ENCODE results near the gene GTPBP8. TPM values are rescaled to one million over a fixed set of nuclear protein-coding genes. Genes with fewer than 3 reads are reported as not detected.
A peak's percentile ranks its signal among the peaks of the same experiment; 100 is the strongest.

GTPBP8 gene
- total and polyA plus RNA-seq, 2 of the 8 experiments (the other 6 are each of a cell fraction or from before 2014, with no cell fraction given): 25.8 to 27.6 TPM

DNA sequence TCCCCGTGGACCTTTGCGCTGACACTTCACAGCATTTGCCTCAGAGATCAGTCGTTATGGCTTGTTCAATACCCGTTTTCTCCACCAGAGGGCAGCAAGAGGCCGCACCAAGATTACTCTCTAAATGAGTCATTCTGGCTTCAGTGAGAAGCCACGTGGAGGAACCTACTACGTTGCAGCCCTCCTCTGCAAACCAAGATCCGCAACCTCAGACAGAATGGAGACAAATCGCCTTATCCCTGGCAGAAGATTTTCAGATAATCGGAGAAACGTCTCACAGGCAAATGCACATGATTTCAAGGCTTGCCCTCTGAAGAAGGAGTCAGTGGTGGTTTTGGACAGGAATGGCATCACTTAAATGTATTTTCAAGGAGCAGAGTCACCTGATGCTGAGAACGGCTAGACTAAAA is 60.5 kb downstream of the GTPBP8 start:
- POLR2A ChIA-PET (ENCODE audit: partially characterized antibody): no interaction called here
- peak overlapping the region; percentile 93; the same call in 1 of the 2 replicates for H2AFZ ChIP-seq (ENCODE audit: low read length)
- TF ChIP-seq YY1 (IDR thresholded peaks at IDR 0.05; ENCODE audit: low read depth, low read length): no peak
- no peak for TF ChIP-seq RNF2 (IDR thresholded peaks at IDR 0.05; ENCODE audit: borderline replicate concordance, low read depth, low read length, missing control alignments, poor library complexity, severe bottlenecking)
- no peak for TF ChIP-seq KDM4A (IDR thresholded peaks at IDR 0.05; ENCODE audit: low read depth, low read length, severe bottlenecking)
- TF ChIP-seq, protein P1, sequence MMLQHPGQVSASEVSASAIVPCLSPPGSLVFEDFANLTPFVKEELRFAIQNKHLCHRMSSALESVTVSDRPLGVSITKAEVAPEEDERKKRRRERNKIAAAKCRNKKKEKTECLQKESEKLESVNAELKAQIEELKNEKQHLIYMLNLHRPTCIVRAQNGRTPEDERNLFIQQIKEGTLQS (IDR thresholded peaks at IDR 0.05; ENCODE audit: insufficient read depth, low read depth, low read length): peak; percentile 79
- no peak for TF ChIP-seq TBP (IDR thresholded peaks at IDR 0.05; ENCODE audit: low read depth, low read length)
- 0 out of 4 replicates have a peak, but pooled peaks of 1 of the 2 experiments have one; percentile 57 for TF ChIP-seq SIN3A (conservative IDR thresholded peaks at IDR 0.05 in 1 of 2, IDR thresholded peaks at IDR 0.05 in 1 of 2; ENCODE audit: low read depth in 1 of 2, low read length in 2 of 2)
- TF ChIP-seq FOSL1 (IDR thresholded peaks at IDR 0.05; ENCODE audit: insufficient read depth, low read depth, low read length): no peak
- TF ChIP-seq SIX5 (IDR thresholded peaks at IDR 0.05; ENCODE audit: low read depth, low read length): no peak
- no peak for TF ChIP-seq MAFK (IDR thresholded peaks at IDR 0.05; ENCODE audit: low read depth, low read length)
- no peak for TF ChIP-seq NANOG (IDR thresholded peaks at IDR 0.05; ENCODE audit: insufficient read depth, low read depth, low read length, poor library complexity, severe bottlenecking)
- no peak for TF ChIP-seq HDAC6 (IDR thresholded peaks at IDR 0.05; ENCODE audit: low read depth, low read length)
- TF ChIP-seq SIRT6 (IDR thresholded peaks at IDR 0.05; ENCODE audit: low read length): no peak

More for the DNA sequence above, 60.5 kb downstream of the GTPBP8 start:
- Histone ChIP-seq H2BK20ac (ENCODE audit: low read length) (no peak overlapping the region), H2BK120ac (replicated peaks; ENCODE audit: low read depth, low read length) (no peak overlapping the region), H4K5ac (ENCODE audit: insufficient read length, low read depth, low read length) (no peak overlapping the region), H3K23ac (ENCODE audit: insufficient read length) (no peak overlapping the region), H3K9ac (replicated peaks in 1 of 4; ENCODE audit: extremely low read depth in 1 of 4, low read depth in 3 of 4, low read length in 3 of 4) (no peak overlapping the region), H3K36me3 (ENCODE audit: control insufficient read depth in 2 of 4, insufficient read depth in 4 of 4, low read length in 3 of 4) (no peaks in the 10 kb centered on the region), H2BK5ac (ENCODE audit: low read depth, low read length) (no peak overlapping the region), H2AK5ac (ENCODE audit: low read depth, low read length) (no peak overlapping the region), H3K79me2 (ENCODE audit: control insufficient read depth in 1 of 2, insufficient read depth in 2 of 2, low read length in 2 of 2) (no peaks in the 10 kb centered on the region), H3K79me1 (ENCODE audit: low read depth, low read length) (no peaks in the 10 kb centered on the region), H3K18ac (ENCODE audit: extremely low read depth, low read length) (no peak overlapping the region), H3K4me3 (ENCODE audit: extremely low read depth in 1 of 4, insufficient read depth in 2 of 4, low read depth in 3 of 4, low read length in 4 of 4) (no peak overlapping the region), H4K8ac (ENCODE audit: extremely low read depth, insufficient read depth, low read length) (no peak overlapping the region), H3K4ac (replicated peaks; ENCODE audit: insufficient read length, low read depth, low read length) (no peak overlapping the region), H4K91ac (replicated peaks; ENCODE audit: insufficient read length, low read length) (no peak overlapping the region), H3K4me2 (ENCODE audit: insufficient read depth in 1 of 2, low read depth in 2 of 2, low read length in 2 of 2) (no peak overlapping the region; a peak in 1 of 4 replicates), H4K20me1 (replicated peaks in 1 of 2; ENCODE audit: control insufficient read depth in 1 of 2, insufficient read depth in 2 of 2, low read length in 2 of 2) (no peaks in the 10 kb centered on the region), H3K9me3 (ENCODE audit: insufficient read depth in 2 of 2, low read depth in 1 of 2, low read length in 1 of 2) (peaks cover 0 to 5% of the 10 kb centered on the region in 2 experiments; a peak in 1 of 4 replicates), H3K14ac (ENCODE audit: insufficient read length) (no peak overlapping the region), H3K4me1 (replicated peaks in 1 of 4; ENCODE audit: control insufficient read depth in 3 of 4, insufficient read depth in 4 of 4, low read length in 3 of 4) (no peaks in the 10 kb centered on the region), H3K27ac (ENCODE audit: low read depth, low read length) (no peak overlapping the region), H2BK15ac (ENCODE audit: low read length) (no peak overlapping the region), H3K23me2 (ENCODE audit: low read depth, low read length) (peaks cover 2% of the 10 kb centered on the region; the same call in 1 of the 2 replicates), H3K27me3 (replicated peaks in 1 of 4; ENCODE audit: control insufficient read depth in 3 of 4, extremely low read depth in 1 of 4, insufficient read depth in 3 of 4, low read length in 3 of 4) (peaks cover 0 to 3% (median 1%) of the 10 kb centered on the region in 4 experiments; a peak in 1 of 7 replicates), H3K56ac (replicated peaks; ENCODE audit: insufficient read length, low read depth, low read length) (no peak overlapping the region), H2BK12ac (ENCODE audit: low read depth, low read length) (no peak overlapping the region; the same call in 1 of the 2 replicates)
- FAIRE-seq: peak; percentile 81
- CTCF ChIA-PET (ENCODE audit: partially characterized antibody): interaction anchor here (0.7 to 10.8 kb wide), 10 partner anchors 9 to 253 kb away, joined by 3 to 108 read pairs (median 3); no protein-coding TSS in a partner anchor
- DNase-seq (ENCODE audit: low read depth in 1 of 2, low spot score in 2 of 2): peak; percentile 38 to 95
- WGBS, 2 experiments (ENCODE audit: extremely low coverage in 1 of 2, insufficient coverage in 1 of 2, insufficient read length in 1 of 2, insufficient replicate concordance in 2 of 2, low coverage in 1 of 2, low lambda C conversion rate in 2 of 2, missing lambda C conversion rate in 1 of 2): 26% methylated on average over 12 of the region's 12 CpGs; no CpG with 5 or more reads in 1 of the 2 experiments
